ENCODE measurements around the gene ANKRD44.

Gene ANKRD44

GRCh38 chr2:197141702-197142473 lies 168.7 kb downstream of the ANKRD44 start:
- DNase-seq (ENCODE audit: low spot score), result no peak

- no peak for DNase-seq (ENCODE audit: low spot score)
These were observed 170.5 kb downstream of the ANKRD44 start for GRCh38 chr2:197140045-197140444.

- DNase-seq (ENCODE audit: low spot score), result no peak
These were observed 172.1 kb downstream of the ANKRD44 start for GRCh38 chr2:197138506-197138905.

GRCh38 chr2:197137826-197138477 lies 172.6 kb downstream of the ANKRD44 start:
- DNase-seq (ENCODE audit: low spot score), result no peak

- DNase-seq (ENCODE audit: low spot score), result no peak
These were observed 173.3 kb downstream of the ANKRD44 start for GRCh38 chr2:197137231-197137630.

GRCh38 chr2:197136452-197136851 lies 174.1 kb downstream of the ANKRD44 start:
- no peak for DNase-seq (ENCODE audit: low spot score)

- no peak for DNase-seq (ENCODE audit: low spot score)
These were observed 174.8 kb downstream of the ANKRD44 start for GRCh38 chr2:197135806-197136205.

- DNase-seq (ENCODE audit: low spot score), result no peak
These were observed 176.4 kb downstream of the ANKRD44 start for GRCh38 chr2:197134206-197134605.

GRCh38 chr2:197131558-197131855 lies 179.1 kb downstream of the ANKRD44 start:
- DNase-seq (ENCODE audit: low spot score), result no peak

GRCh38 chr2:197130318-197130717 lies 180.3 kb downstream of the ANKRD44 start:
- no peak for DNase-seq (ENCODE audit: low spot score)

GRCh38 chr2:197128897-197129296 lies 181.7 kb downstream of the ANKRD44 start:
- no peak for DNase-seq (ENCODE audit: low spot score)

GRCh38 chr2:197128126-197128525 lies 182.5 kb downstream of the ANKRD44 start:
- no peak for DNase-seq (ENCODE audit: low spot score)

- no peak for DNase-seq (ENCODE audit: low spot score)
These were observed 183.8 kb downstream of the ANKRD44 start for GRCh38 chr2:197126630-197127352.

- DNase-seq (ENCODE audit: low spot score), result no peak
These were observed 185.8 kb downstream of the ANKRD44 start for GRCh38 chr2:197124639-197125390.

GRCh38 chr2:197122821-197123220 lies 187.8 kb downstream of the ANKRD44 start:
- no peak for DNase-seq (ENCODE audit: low spot score)

- no peak for DNase-seq (ENCODE audit: low spot score)
These were observed 188.7 kb downstream of the ANKRD44 start for GRCh38 chr2:197121756-197122385.

GRCh38 chr2:197121255-197121654 lies 189.3 kb downstream of the ANKRD44 start:
- DNase-seq (ENCODE audit: low spot score), result no peak

GRCh38 chr2:197116306-197116879 lies 194.2 kb downstream of the ANKRD44 start:
- DNase-seq (ENCODE audit: low spot score), result no peak

- no peak for DNase-seq (ENCODE audit: low spot score)
These were observed 195.3 kb downstream of the ANKRD44 start for GRCh38 chr2:197115325-197115724.

- no peak for DNase-seq (ENCODE audit: low spot score)
These were observed 197.3 kb downstream of the ANKRD44 start for GRCh38 chr2:197113275-197113711.

GRCh38 chr2:197109326-197109725 lies 201.3 kb downstream of the ANKRD44 start:
- no peak for DNase-seq (ENCODE audit: low spot score)

GRCh38 chr2:197108758-197109157 lies 201.8 kb downstream of the ANKRD44 start:
- no peak for DNase-seq (ENCODE audit: low spot score)

Data from ecto neural progenitor cell (in vitro differentiated cells).